Activated T-cell treated with anti-CD3 and anti-CD28 coated beads for 4 hours (primary cell): ENCODE measurements around the gene DRC1.

Source experiments
- DNase-seq: peaks from one replicate; pipeline ENCODE4 v3.0.0-alpha.2; 2020

The DRC1 gene

DNA sequence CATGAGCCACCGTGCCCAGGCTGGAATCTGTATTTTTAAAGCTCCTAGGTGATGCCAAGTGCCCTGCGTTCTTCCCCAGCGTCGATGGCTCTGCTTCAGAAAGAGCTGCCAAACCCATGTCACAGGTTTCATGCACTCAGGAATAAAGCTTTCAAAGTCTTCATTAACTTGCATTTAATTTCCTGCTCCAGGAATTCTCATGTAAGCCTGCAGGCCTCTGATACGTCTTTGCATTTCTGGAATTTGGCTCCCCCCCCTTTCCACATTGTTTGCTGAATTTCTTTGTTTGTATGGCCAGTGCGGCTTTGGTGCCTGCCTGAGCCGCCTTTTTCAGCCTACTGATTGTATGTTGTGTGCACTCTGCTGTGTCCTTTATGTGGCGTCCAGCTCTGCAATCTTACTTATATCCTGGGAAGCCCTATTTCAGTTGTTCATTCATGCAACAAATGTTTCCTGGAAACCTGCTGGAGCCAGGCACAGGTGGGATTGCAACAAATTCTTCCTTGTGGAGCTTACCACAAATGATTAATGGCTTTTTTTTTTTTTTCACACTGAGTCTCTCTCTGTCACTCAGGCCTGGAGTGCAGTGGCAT lies 94.1 kb downstream of the DRC1 start:
- no peak for DNase-seq

DNA sequence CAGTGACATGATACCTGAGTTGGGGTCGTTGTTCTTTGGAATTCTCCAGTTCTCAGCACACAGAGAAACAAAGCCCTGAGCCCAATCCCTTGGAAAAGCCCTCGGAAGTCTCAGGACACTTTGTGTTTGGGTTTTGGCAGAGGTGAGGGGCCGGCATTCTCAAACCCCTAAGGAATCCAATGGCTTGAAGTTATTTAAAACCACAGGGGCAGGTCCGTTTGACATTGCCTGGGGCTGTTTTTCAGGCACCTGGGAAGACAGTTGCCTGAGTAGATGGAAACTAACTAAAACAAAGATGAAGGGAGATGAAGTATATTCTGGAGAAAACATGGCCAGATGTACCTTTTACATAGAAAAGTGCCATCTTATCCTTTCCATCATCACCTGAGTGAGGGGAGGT lies 98.7 kb downstream of the DRC1 start:
- DNase-seq: no peak

GRCh38 chr2:26503231-26503880 lies 101.6 kb downstream of the DRC1 start:
- DNase-seq: peak; percentile 70

GRCh38 chr2:26504002-26504401 lies 102.3 kb downstream of the DRC1 start:
- no peak for DNase-seq

GRCh38 chr2:26506279-26506678 lies 104.6 kb downstream of the DRC1 start:
- no peak for DNase-seq
